Ovary (tissue), 9 donors: Measurements from ENCODE around the gene FPR3. TPM values are rescaled to one million over a fixed set of nuclear protein-coding genes. Genes with fewer than 3 reads are reported as not detected.
"Not testable (repeated sequence)": the region's sequence is repeated elsewhere in the genome, so short reads cannot be mapped to it uniquely, and the experiment has no call there.

Source experiments
- DNase-seq, 5 donors: peaks; one replicate each; pipeline ENCODE4 v3.0.0-alpha.2; 2019 to 2020
- H3K27ac ChIP-seq, 2 donors: fragments of 200-600 bp; one replicate each; pipeline versions ENCODE4 v1.5.1 to v1.8.0; 2019 to 2022
- H3K27me3 ChIP-seq: fragments of 200-600 bp; one replicate; pipeline ENCODE4 v1.8.0; 2022
- H3K36me3 ChIP-seq: fragments of 200-600 bp; sonication (generic); one replicate; pipeline ENCODE4 v1.5.1; 2019
- H3K4me1 ChIP-seq: one replicate; pipeline ENCODE4 v1.8.1; 2013; ENCODE audit warnings: mild to moderate bottlenecking, moderate library complexity; ENCODE audit not compliant: insufficient read depth
- H3K4me3 ChIP-seq: fragments of 200-600 bp; sonication (generic); one replicate; pipeline ENCODE4 v1.5.1; 2017
- H3K9me3 ChIP-seq, 2 donors: fragments of 200-600 bp in 1 of 2; sonication (generic) in 1 of 2; one replicate each; pipeline versions ENCODE4 v1.5.1 to v1.8.1; 2013 to 2019; ENCODE audit warnings: mild to moderate bottlenecking in 1 of 2, moderate library complexity in 1 of 2
- CTCF ChIP-seq, 3 donors: fragments of 450-650 bp in 2 of 3; fragments of 200-600 bp in 1 of 3; IDR thresholded peaks; one replicate each; pipeline versions ENCODE4 v1.5.1 to v1.8.0; 2016 to 2022; ENCODE audit warnings: antibody characterized with exemption in 3 of 3, mild to moderate bottlenecking in 1 of 3
- EP300 ChIP-seq: sonication (generic); formaldehyde crosslinking; IDR thresholded peaks from one replicate; pipeline ENCODE4 v1.6.1; 2017; ENCODE audit warnings: antibody characterized with exemption
- POLR2A ChIP-seq: fragments of 450-650 bp; IDR thresholded peaks from one replicate; pipeline ENCODE4 v1.6.1; 2017; ENCODE audit warnings: antibody characterized with exemption, mild to moderate bottlenecking, moderate library complexity
- WGBS, 3 donors: extraction: QIAGEN DNeasy Blood & Tissue Kit in 1 of 3; methylation state at CpG; one replicate each; pipeline versions ENCODE4 v1.1.5 to v1.1.7; 2013 to 2017; 5-methylcytosine and 5-hydroxymethylcytosine counted together
- intact Hi-C, 4 donors: fragments of 100-400 bp; cut with DNase I; formaldehyde crosslinking; loops; one replicate each; pipeline versions ENCODE4 v1.11.0 to v1.15.1; 2022 to 2023
- polyA plus RNA-seq, 2 donors: library from polyadenylated mRNA; stranded (reverse); fragments of 200-250 nt in 1 of 2; fragments of 350-450 nt in 1 of 2; fragmentation: Illumina TruSeq in 1 of 2; extraction: RNeasy Lipid Tissue Mini Kit (QIAGEN cat#74804) in 1 of 2; gene quantifications; one replicate each; pipeline ENCODE4 v1.2.3, GENCODE V29; 2013 to 2014
- total RNA-seq, 7 donors: library from RNA; depleted of rRNA in 2 of 7; stranded (reverse); fragments of >200 nt in 2 of 7; fragmentation: NEBNext Ultra II Directional in 3 of 7; extraction: Animal tissue kit (Norgen Biotek cat#: 25700) in 3 of 7; gene quantifications; one replicate each; pipeline versions ENCODE4 v1.1.0 to v1.2.4, GENCODE V29; 2016 to 2023
- donor health status: DM: no; HTN: no; CAD: no; lungs with moderate emphysema.
- donor health status: DM: no; HTN: no; CAD: no.
- donor health status: Bipolar disorder and iron deficiency.
- donor health status: DM: yes; HTN: yes; CAD: no.
- donor health status: DM: no; HTN: no; CAD: no.
- donor health status: DM: yes; HTN: yes; CAD: no.

Gene FPR3
- total and polyA plus RNA-seq, 9 donors: 1.5 to 20.5 (median 3.5) TPM

- WGBS, 3 donors: 5 to 16% (median 9%) methylated on average over 7 of the region's 7 CpGs
- intact Hi-C loops: no loop called here
- peak; percentile 92 to 99 (median 96) for DNase-seq
Measured at GRCh38 chr19:51800473-51801244, 5.7 kb downstream of the FPR3 start.

GRCh38 chr19:51802775-51803174, 7.8 kb downstream of the FPR3 start:
- peaks cover 14% of the 10 kb centered on the region for H3K4me1 ChIP-seq
- no peaks in the 10 kb centered on the region for H3K9me3 ChIP-seq
- no peaks in the 10 kb centered on the region for H3K27me3 ChIP-seq
- H3K27ac ChIP-seq: no peak overlapping the region
- H3K4me3 ChIP-seq: no peak overlapping the region
- 77 to 90% (median 81%) methylated on average over 2 of the region's 2 CpGs for WGBS, 3 donors
- no peaks in the 10 kb centered on the region for H3K36me3 ChIP-seq
- no peak for DNase-seq
- intact Hi-C loops: no loop called here
- TF ChIP-seq CTCF (IDR thresholded peaks at IDR 0.05) (no peak), POLR2A (no peak), EP300 (no peak)

More at GRCh38 chr19:51800473-51801244, 5.7 kb downstream of the FPR3 start:
- H3K27ac ChIP-seq: peak overlapping the region; percentile 54 to 90
- H3K9me3 ChIP-seq: no peaks in the 10 kb centered on the region
- no peaks in the 10 kb centered on the region for H3K27me3 ChIP-seq
- H3K4me1 ChIP-seq: peaks cover 16% of the 10 kb centered on the region
- no peak overlapping the region for H3K4me3 ChIP-seq
- no peaks in the 10 kb centered on the region for H3K36me3 ChIP-seq
- TF ChIP-seq POLR2A: peak; percentile 7
- TF ChIP-seq EP300: no peak

GRCh38 chr19:51803519-51803918, 8.6 kb downstream of the FPR3 start:
- Histone ChIP-seq H3K36me3 (no peaks in the 10 kb centered on the region), H3K4me3 (no peak overlapping the region), H3K9me3 (no peaks in the 10 kb centered on the region), H3K27ac (no peak overlapping the region), H3K4me1 (peaks cover 14% of the 10 kb centered on the region), H3K27me3 (no peaks in the 10 kb centered on the region)
- no peak for DNase-seq
- 75 to 80% (median 77%) methylated on average over 4 of the region's 4 CpGs for WGBS, 3 donors
- TF ChIP-seq CTCF (IDR thresholded peaks at IDR 0.05): no peak
- no peak for TF ChIP-seq POLR2A
- TF ChIP-seq EP300: no peak
- intact Hi-C loops: no loop called here

- no peak overlapping the region for H3K27ac ChIP-seq
- H3K9me3 ChIP-seq: no peaks in the 10 kb centered on the region
- H3K4me3 ChIP-seq: no peak overlapping the region
- TF ChIP-seq EP300 (no peak), CTCF (IDR thresholded peaks at IDR 0.05) (no peak), POLR2A (no peak)
- DNase-seq: no peak
- no peaks in the 10 kb centered on the region for H3K27me3 ChIP-seq
- H3K36me3 ChIP-seq: no peaks in the 10 kb centered on the region
- intact Hi-C loops: no loop called here
- 52 to 63% (median 57%) methylated on average over 5 of the region's 5 CpGs for WGBS, 3 donors
- peaks cover 12% of the 10 kb centered on the region for H3K4me1 ChIP-seq
Measured at GRCh38 chr19:51803967-51804366, 9.0 kb downstream of the FPR3 start.

- H3K27me3 ChIP-seq, H3K4me1 ChIP-seq, H3K36me3 ChIP-seq, H3K4me3 ChIP-seq, DNase-seq, H3K9me3 ChIP-seq, H3K27ac ChIP-seq, intact Hi-C loops: not testable (repeated sequence)
- 86 to 88% (median 87%) methylated on average over 9 of the region's 9 CpGs for WGBS, 3 donors
Measured at GRCh38 chr19:51804789-51805188, 9.8 kb downstream of the FPR3 start.

GRCh38 chr19:51805396-51805795, 10.4 kb downstream of the FPR3 start:
- H3K4me1 ChIP-seq, H3K4me3 ChIP-seq, H3K9me3 ChIP-seq, intact Hi-C loops, H3K36me3 ChIP-seq, DNase-seq, H3K27me3 ChIP-seq, H3K27ac ChIP-seq: not testable (repeated sequence)
- WGBS, 3 donors: 91 to 95% (median 92%) methylated on average over 8 of the region's 8 CpGs

GRCh38 chr19:51806571-51806970, 11.6 kb downstream of the FPR3 start:
- H3K27ac ChIP-seq, DNase-seq, H3K4me1 ChIP-seq, H3K4me3 ChIP-seq, H3K9me3 ChIP-seq, H3K36me3 ChIP-seq, H3K27me3 ChIP-seq, intact Hi-C loops: not testable (repeated sequence)
- WGBS, 3 donors: 82 to 94% (median 86%) methylated on average over 5 of the region's 5 CpGs
